Measurements from ENCODE around the gene EHBP1L1. TPM values are rescaled to one million over a fixed set of nuclear protein-coding genes. Genes with fewer than 3 reads are reported as not detected.
"Not testable (repeated sequence)": the region's sequence is repeated elsewhere in the genome, so short reads cannot be mapped to it uniquely, and the experiment has no call there.

The EHBP1L1 gene
- total RNA-seq, 1 experiment from 2014 or later: 27.9 TPM

DNA sequence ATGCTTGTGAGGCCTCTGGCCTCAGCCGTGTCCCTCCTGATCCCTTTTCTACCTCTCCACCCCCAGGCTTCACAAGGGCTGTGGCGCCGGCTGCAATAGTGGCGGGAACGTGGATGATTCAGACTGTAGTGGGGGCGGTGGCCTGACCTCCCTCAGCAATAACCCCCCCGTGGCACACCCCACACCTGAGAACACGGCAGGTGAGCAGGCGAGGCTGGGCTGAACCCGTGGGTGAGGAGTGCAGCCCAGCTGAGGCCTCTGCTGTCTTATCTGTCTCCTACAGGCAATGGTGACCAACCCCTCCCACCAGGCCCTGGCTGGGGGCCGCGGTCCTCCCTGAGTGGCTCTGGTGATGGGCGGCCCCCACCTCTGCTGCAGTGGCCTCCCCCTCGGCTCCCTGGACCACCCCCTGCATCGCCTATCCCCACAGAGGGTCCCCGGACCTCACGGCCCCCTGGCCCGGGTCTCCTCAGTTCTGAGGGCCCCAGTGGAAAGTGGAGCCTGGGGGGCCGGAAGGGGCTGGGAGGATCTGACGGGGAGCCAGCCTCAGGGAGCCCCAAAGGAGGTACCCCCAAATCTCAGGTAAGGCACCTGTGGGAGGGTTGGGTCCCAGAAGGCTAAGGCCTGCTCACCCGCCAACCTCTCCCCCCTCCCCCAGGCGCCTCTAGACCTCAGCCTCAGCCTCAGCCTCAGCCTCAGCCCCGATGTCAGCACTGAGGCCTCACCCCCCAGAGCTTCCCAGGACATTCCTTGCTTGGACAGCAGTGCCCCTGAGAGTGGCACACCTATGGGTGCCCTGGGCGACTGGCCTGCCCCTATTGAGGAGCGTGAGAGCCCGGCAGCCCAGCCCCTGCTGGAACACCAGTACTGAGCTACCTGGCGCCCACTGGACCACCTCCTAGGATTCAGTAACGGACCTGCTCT is 60.5 kb downstream of the EHBP1L1 start:
- no peak for DNase-seq (ENCODE audit: low spot score)

DNA sequence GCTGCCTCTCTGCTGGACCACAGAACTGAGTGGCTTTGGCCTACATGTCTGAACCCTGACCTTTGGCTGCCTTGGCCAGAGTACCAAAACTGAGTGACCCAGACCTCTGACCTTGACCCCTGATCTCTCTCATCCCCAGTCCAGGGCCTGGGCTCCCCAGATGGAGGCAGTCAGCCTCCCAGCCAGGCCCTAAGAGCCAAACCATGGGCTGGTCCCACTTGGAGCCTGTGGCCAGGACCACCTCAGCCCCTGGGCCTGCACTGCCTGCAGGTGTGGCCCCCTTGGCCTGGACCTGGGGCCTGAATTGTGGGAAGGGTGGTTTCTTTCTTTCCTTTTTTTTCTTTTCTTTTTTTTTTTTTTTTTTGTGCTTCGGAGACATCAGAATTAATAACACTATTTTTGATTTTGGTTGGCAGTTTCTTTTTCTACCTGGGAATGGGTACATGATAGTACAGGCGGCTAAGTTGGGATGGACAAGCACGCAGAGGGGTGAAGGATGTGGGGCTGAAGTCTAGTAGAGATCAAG is 61.2 kb downstream of the EHBP1L1 start:
- DNase-seq (ENCODE audit: low spot score): no peak

- peak; percentile 89 for DNase-seq (ENCODE audit: low spot score)
Observed at GRCh38 chr11:65637794-65638419, 62.1 kb downstream of the EHBP1L1 start, which contains the start of gene SIPA1. TSS of gene SIPA1 (plus strand) at chr11:65638101. CDS start at chr11:65640922, 2,821 bp downstream.

GRCh38 chr11:65639228-65639597 is 63.4 kb downstream of the EHBP1L1 start:
- DNase-seq (ENCODE audit: low spot score): not testable (repeated sequence)

DNA sequence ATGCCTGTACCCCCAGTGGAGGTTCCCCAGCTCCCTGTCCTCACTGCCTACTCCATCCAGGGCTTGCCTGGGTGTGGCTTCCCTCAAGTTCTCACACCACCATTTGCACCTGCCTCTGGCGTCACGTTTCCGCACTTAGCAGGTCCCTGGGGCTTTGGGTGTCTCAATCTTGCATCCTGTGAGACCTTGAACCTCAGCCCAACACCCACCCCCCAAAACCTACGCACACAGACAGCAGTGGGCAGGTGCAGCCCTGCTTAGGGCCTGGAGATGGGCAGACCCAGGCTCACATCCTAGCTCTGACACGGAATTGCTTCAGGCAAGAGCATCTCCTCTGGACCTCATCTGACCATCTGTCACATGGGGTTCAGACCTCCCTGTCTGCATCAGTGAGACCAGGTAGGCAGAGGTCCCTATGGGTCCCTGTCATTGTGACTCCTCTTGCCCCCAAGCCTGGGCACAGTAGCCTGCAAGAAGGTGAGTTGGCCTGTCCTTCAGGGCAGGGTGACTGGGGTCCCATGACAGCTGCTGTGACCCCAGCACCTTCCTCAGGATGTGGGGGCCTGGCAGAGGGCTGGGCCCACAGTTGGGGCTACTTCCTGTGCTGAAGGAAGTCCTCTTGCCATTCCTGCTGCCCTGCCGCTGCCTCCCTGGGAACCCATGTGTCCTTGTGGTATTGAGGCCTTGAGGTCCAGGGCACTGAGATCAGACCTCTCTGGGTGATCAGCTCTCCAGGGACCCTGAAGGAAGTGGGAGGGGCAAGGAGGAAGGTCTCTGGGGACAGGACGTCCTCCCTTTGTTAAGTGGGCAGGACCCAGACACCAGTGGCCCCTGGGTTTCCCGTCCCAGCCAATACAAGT is 64.0 kb downstream of the EHBP1L1 start:
- DNase-seq (ENCODE audit: low spot score): no peak

GRCh38 chr11:65640483-65641296 is 64.8 kb downstream of the EHBP1L1 start:
- DNase-seq (ENCODE audit: low spot score): no peak

- no peak for DNase-seq (ENCODE audit: low spot score)
Observed at GRCh38 chr11:65641297-65642013, 65.6 kb downstream of the EHBP1L1 start.

Other genes with a start within 250 kb of the EHBP1L1 start
- 29.0 and 29.2 TPM in 2 replicates for gene DPF2, start 242.2 kb upstream of the EHBP1L1 start, total RNA-seq (2014; rRNA removed; shearing (Covaris generic))
- gene TIGD3, start 221.3 kb upstream of the EHBP1L1 start, total RNA-seq (2014; rRNA removed; shearing (Covaris generic)): 1.1 and 1.6 TPM in 2 replicates
- 0.10 and 0.91 TPM in 2 replicates for gene SLC25A45, start 193.4 kb upstream of the EHBP1L1 start, total RNA-seq (2014; rRNA removed; shearing (Covaris generic))
- 16.3 and 37.3 TPM in 2 replicates for gene FRMD8, start 189.4 kb upstream of the EHBP1L1 start, total RNA-seq (2014; rRNA removed; shearing (Covaris generic))
- 2.9 and 3.4 TPM in 2 replicates for gene NEAT1, start 153.3 kb upstream of the EHBP1L1 start, total RNA-seq (2014; rRNA removed; shearing (Covaris generic))
- gene MALAT1, start 77.0 kb upstream of the EHBP1L1 start, total RNA-seq (2014; rRNA removed; shearing (Covaris generic)): 168 and 177 TPM in 2 replicates
- gene SCYL1, start 51.0 kb upstream of the EHBP1L1 start, total RNA-seq (2014; rRNA removed; shearing (Covaris generic)): 34.5 and 38.6 TPM in 2 replicates
- 4.2 and 6.3 TPM in 2 replicates for gene LTBP3, start 17.7 kb upstream of the EHBP1L1 start, total RNA-seq (2014; rRNA removed; shearing (Covaris generic))
- gene ZNRD2, start 5.6 kb upstream of the EHBP1L1 start, total RNA-seq (2014; rRNA removed; shearing (Covaris generic)): 73.8 and 80.1 TPM in 2 replicates
- 27.5 and 43.1 TPM in 2 replicates for gene FAM89B, start 3.5 kb upstream of the EHBP1L1 start, total RNA-seq (2014; rRNA removed; shearing (Covaris generic))
- not detected in 2 replicates for gene KCNK7, start 19.7 kb downstream of the EHBP1L1 start, total RNA-seq (2014; rRNA removed; shearing (Covaris generic))
- 7.4 and 9.1 TPM in 2 replicates for gene MAP3K11, start 38.2 kb downstream of the EHBP1L1 start, total RNA-seq (2014; rRNA removed; shearing (Covaris generic))
- 11.7 TPM in 2 replicates for gene PCNX3, start 39.7 kb downstream of the EHBP1L1 start, total RNA-seq (2014; rRNA removed; shearing (Covaris generic))
- gene SIPA1, start 62.0 kb downstream of the EHBP1L1 start, total RNA-seq (2014; rRNA removed; shearing (Covaris generic)): 11.3 and 18.4 TPM in 2 replicates
- gene RELA, start 86.9 kb downstream of the EHBP1L1 start, total RNA-seq (2014; rRNA removed; shearing (Covaris generic)): 26.3 and 48.1 TPM in 2 replicates
- 39.1 and 45.1 TPM in 2 replicates for gene KAT5, start 136.2 kb downstream of the EHBP1L1 start, total RNA-seq (2014; rRNA removed; shearing (Covaris generic))
- 24.2 and 36.1 TPM in 2 replicates for gene RNASEH2C, start 144.7 kb downstream of the EHBP1L1 start, total RNA-seq (2014; rRNA removed; shearing (Covaris generic))
- gene AP5B1, start 204.9 kb downstream of the EHBP1L1 start, total RNA-seq (2014; rRNA removed; shearing (Covaris generic)): 4.6 and 6.1 TPM in 2 replicates
- gene OVOL1, start 211.0 kb downstream of the EHBP1L1 start, total RNA-seq (2014; rRNA removed; shearing (Covaris generic)): not detected in 2 replicates